Measurements from ENCODE around the gene TENT5A. TPM values are rescaled to one million over a fixed set of nuclear protein-coding genes. Genes with fewer than 3 reads are reported as not detected.

TENT5A gene
- total and polyA plus RNA-seq, 2 donors (not counting 3 experiments of a cell fraction or from before 2014, with no cell fraction given): 0.26 to 1.2 TPM

GRCh38 chr6:81793821-81794475 lies 41.5 kb upstream of the TENT5A start:
- ChIA-PET CTCF (no interaction called here), POLR2A (no interaction called here)
- Histone ChIP-seq H3K9me1 (replicated peaks; ENCODE audit: control insufficient read depth, extremely low read depth, insufficient read depth, low read length) (no peaks in the 10 kb centered on the region), H3K9ac (replicated peaks; ENCODE audit: extremely low read depth, insufficient read depth, low read length) (no peak overlapping the region), H3K36me3 (ENCODE audit: control insufficient read depth in 2 of 2, extremely low read depth in 1 of 2, insufficient read depth in 2 of 2, low read length in 2 of 2) (no peaks in the 10 kb centered on the region), H3K79me2 (ENCODE audit: control insufficient read depth, insufficient read depth, low read length) (no peaks in the 10 kb centered on the region), H2AFZ (ENCODE audit: low read depth, low read length) (no peak overlapping the region), H3K27ac (ENCODE audit: insufficient read depth, low read depth, low read length) (no peak overlapping the region), H3K4me3 (replicated peaks in 1 of 3; ENCODE audit: insufficient read depth in 1 of 3, low read depth in 1 of 3, low read length in 3 of 3) (no peak overlapping the region), H3K4me2 (ENCODE audit: insufficient read depth, low read length) (no peak overlapping the region), H3K9me3 (replicated peaks; ENCODE audit: control insufficient read depth, insufficient read depth, low read length) (no peaks in the 10 kb centered on the region), H4K20me1 (replicated peaks; ENCODE audit: control insufficient read depth, extremely low read depth, insufficient read depth, low read length) (no peaks in the 10 kb centered on the region), H3K27me3 (ENCODE audit: control insufficient read depth in 2 of 2, insufficient read depth in 2 of 2, low read length in 2 of 2) (no peaks in the 10 kb centered on the region), H3K4me1 (ENCODE audit: control insufficient read depth, extremely low read depth, insufficient read depth, low read length) (peaks cover 24% of the 10 kb centered on the region)
- dilution Hi-C loops (cut with MboI; ENCODE audit: extremely low pct_ligation_motif_present, low sequenced_read_pairs): no loop called here
- no TSS peak for BruUV-seq (replicated peaks)
- TF ChIP-seq MYC (IDR thresholded peaks at IDR 0.05; ENCODE audit: low read depth, low read length): no peak
- TF ChIP-seq CTCF (IDR thresholded peaks at IDR 0.05; ENCODE audit: extremely low read depth in 1 of 2, insufficient read depth in 1 of 2, low read depth in 1 of 2, low read length in 2 of 2): no peak
- no peak for TF ChIP-seq GATA2 (IDR thresholded peaks at IDR 0.05; ENCODE audit: insufficient read depth, insufficient read length, low read depth, low read length)
- no peak for TF ChIP-seq MAX (IDR thresholded peaks at IDR 0.05; ENCODE audit: insufficient read depth, insufficient read length)
- TF ChIP-seq JUN (IDR thresholded peaks at IDR 0.05; ENCODE audit: borderline replicate concordance, insufficient read depth, insufficient read length, low read depth): no peak
- TF ChIP-seq POLR2AphosphoS5 (IDR thresholded peaks at IDR 0.05; ENCODE audit: insufficient read depth, low read depth, low read length): no peak
- TF ChIP-seq FOS (IDR thresholded peaks at IDR 0.05; ENCODE audit: borderline replicate concordance, insufficient read depth, low read length): no peak
- TF ChIP-seq POLR2A (IDR thresholded peaks at IDR 0.05; ENCODE audit: low read depth, low read length): no peak
- no peak for TF ChIP-seq EZH2 (IDR thresholded peaks at IDR 0.05; ENCODE audit: borderline replicate concordance, low read depth, low read length, severe bottlenecking)
- no peak for DNase-seq (ENCODE audit: low read depth, low spot score)
- FAIRE-seq: no peak
- intact Hi-C loops (cut with micrococcal nuclease): loop anchor here (2.0 kb wide), 1 partner anchor 27 kb away; no protein-coding TSS in a partner anchor
